HepG2 (cell line): ENCODE data around the gene ANKIB1. TPM values are rescaled to one million over a fixed set of nuclear protein-coding genes. Genes with fewer than 3 reads are reported as not detected.

Source experiments
- microRNA-seq: library from miRNA; unstranded; fragments of <30 nt; microRNA quantifications from one replicate; pipeline ENCODE4, GENCODE V29; 2020
- polyA plus RNA-seq, 8 experiments: library from polyadenylated mRNA; depleted of rRNA in 3 of 8; stranded (reverse) in 7 of 8; unstranded in 1 of 8; fragments of >200 nt; fragmentation: Illumina TruSeq in 4 of 8; extraction: Trizol in 4 of 8; gene quantifications; 2 replicates each; pipeline versions ENCODE4 v1.2.1 to v1.2.3, GENCODE V29; 2011 to 2016; ENCODE audit warnings: low read depth in 4 of 8, missing spikeins in 1 of 8, mixed read lengths in 1 of 8; ENCODE audit not compliant: insufficient read depth in 1 of 8
- small RNA-seq, 3 experiments: library from RNA; depleted of rRNA; stranded (forward); fragments of <200 nt; gene quantifications; one replicate each; pipeline ENCODE3, GENCODE V24; 2012; ENCODE audit warnings: low read depth in 2 of 3, low replicate concordance in 1 of 3; ENCODE audit not compliant: insufficient read length in 3 of 3, insufficient read depth in 2 of 3
- total RNA-seq, 5 experiments: library from RNA; depleted of rRNA; stranded (reverse); fragments of >200 nt; fragmentation: Illumina TruSeq; extraction: Trizol; gene quantifications; 2 replicates each; pipeline ENCODE4 v1.2.3, GENCODE V29; 2016; ENCODE audit warnings: low read depth in 1 of 5

ANKIB1 gene
- total and polyA plus RNA-seq, 2 of the 13 experiments (the other 11 are each of a cell fraction or from before 2014, with no cell fraction given) = 28.7 to 29.6 TPM

Small RNA genes within 50 kb of the gene (microRNA-seq; reads per million reads assigned to microRNA genes)
- gene MIR1285-1 = not detected

Small RNA genes within 50 kb of the gene (small RNA-seq; reads per million reads assigned to genes)
- gene MIR1285-1 (0 reads per million in 3 experiments), gene RF00019 (0 reads per million in 3 experiments)

Other genes starting within 250 kb of the ANKIB1 start
- 194 and 260 TPM in 2 replicates for gene CYP51A1, start 111.5 kb upstream of the ANKIB1 start, total RNA-seq (2016; rRNA removed; fragmentation: Illumina TruSeq; extraction: Trizol)
- gene CYP51A1, start 111.5 kb upstream of the ANKIB1 start, polyA plus RNA-seq (2011; rRNA removed) = 15.4 and 21.9 TPM in 2 replicates
- not detected in 2 replicates for gene LRRD1, start 66.8 kb upstream of the ANKIB1 start, total RNA-seq (2016; rRNA removed; fragmentation: Illumina TruSeq; extraction: Trizol)
- gene LRRD1, start 66.8 kb upstream of the ANKIB1 start, polyA plus RNA-seq (2011; rRNA removed) = 0.03 TPM in 1 of 2 replicates, not detected in the other
- 29.4 and 31.2 TPM in 2 replicates for gene KRIT1, start 60 bp upstream of the ANKIB1 start, total RNA-seq (2016; rRNA removed; fragmentation: Illumina TruSeq; extraction: Trizol)
- gene KRIT1, start 60 bp upstream of the ANKIB1 start, polyA plus RNA-seq (2011; rRNA removed) = 23.4 and 37.7 TPM in 2 replicates
- 16.2 and 20.6 TPM in 2 replicates for gene GATAD1, start 201.5 kb downstream of the ANKIB1 start, total RNA-seq (2016; rRNA removed; fragmentation: Illumina TruSeq; extraction: Trizol)
- gene GATAD1, start 201.5 kb downstream of the ANKIB1 start, polyA plus RNA-seq (2011; rRNA removed) = 36.3 and 42.1 TPM in 2 replicates
- not detected in 2 replicates for gene ERVW-1, start 232.0 kb downstream of the ANKIB1 start, total RNA-seq (2016; rRNA removed; fragmentation: Illumina TruSeq; extraction: Trizol)
- not detected in 2 replicates for gene ERVW-1, start 232.0 kb downstream of the ANKIB1 start, polyA plus RNA-seq (2011; rRNA removed)